Stimulated activated CD4-positive, alpha-beta T cell treated with anti-CD3 and anti-CD28 coated beads, Interleukin-15, amount 100 ng/mL, for 48 hours (primary cell): ENCODE data around the gene SH3RF3.

Experiments used
- DNase-seq, 2 donors: peaks; one replicate each; pipeline ENCODE4 v3.0.0-alpha.2; 2020; ENCODE audit warnings: low read depth in 2 of 2

SH3RF3 gene

GRCh38 chr2:109139002-109139401 is 10.0 kb downstream of the SH3RF3 start:
- no peak for DNase-seq

DNA sequence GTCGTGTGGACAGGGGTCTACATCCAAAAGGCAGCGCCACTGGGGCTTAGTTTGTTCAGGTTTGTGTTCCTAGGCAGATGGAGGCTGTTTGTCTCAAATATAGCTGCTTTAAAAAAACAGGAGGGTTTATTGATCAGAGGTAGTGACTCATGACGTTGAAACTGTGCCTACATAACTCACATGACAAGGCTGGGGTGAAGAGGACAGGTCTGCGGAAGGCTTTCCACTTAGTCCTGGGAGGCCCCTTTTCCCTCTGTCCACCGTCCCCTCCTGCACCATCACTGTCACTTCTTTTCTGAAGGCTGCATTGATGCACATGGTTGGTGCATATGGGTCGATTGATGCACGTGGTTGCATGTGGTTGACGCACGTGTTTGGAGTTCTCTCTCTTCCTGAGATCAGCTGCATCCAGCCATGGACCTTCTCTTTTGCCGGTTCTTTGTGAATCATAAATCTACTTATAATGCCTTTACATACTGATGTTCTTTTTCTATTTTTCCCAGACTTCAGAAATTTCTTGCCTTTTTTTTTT is 10.9 kb downstream of the SH3RF3 start:
- no peak for DNase-seq

- DNase-seq: no peak
Measured at GRCh38 chr2:109141006-109141600, 12.1 kb downstream of the SH3RF3 start.

DNA sequence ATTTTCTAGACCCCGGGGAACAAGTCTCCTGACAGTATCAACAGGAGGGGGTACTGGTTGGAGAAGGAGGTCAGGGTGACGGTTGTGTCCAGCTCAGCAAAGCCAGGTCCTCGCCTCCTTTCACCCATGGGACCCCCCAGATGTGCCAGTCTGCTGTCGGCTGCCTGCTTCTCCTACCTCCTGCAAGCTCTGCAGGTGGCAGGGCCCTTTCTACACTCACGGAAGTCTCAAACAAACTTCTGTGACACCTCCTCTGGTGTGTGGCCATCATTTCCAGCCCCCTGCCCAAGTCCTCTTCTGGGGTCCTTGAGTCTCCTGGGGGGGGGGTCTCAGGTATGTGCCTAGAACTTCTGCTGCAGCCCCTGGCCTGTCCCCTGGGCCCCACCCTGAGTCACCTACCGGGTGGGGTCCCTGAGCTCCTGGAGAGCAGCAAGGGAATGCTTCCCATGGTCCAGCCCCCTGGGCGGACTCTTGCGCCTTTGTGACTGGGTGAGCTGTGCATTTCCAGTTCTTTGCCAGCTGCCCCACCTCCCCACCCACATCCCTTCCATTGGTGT is 12.8 kb downstream of the SH3RF3 start:
- no peak for DNase-seq

GRCh38 chr2:109142416-109143210 is 13.6 kb downstream of the SH3RF3 start:
- no peak for DNase-seq

DNA sequence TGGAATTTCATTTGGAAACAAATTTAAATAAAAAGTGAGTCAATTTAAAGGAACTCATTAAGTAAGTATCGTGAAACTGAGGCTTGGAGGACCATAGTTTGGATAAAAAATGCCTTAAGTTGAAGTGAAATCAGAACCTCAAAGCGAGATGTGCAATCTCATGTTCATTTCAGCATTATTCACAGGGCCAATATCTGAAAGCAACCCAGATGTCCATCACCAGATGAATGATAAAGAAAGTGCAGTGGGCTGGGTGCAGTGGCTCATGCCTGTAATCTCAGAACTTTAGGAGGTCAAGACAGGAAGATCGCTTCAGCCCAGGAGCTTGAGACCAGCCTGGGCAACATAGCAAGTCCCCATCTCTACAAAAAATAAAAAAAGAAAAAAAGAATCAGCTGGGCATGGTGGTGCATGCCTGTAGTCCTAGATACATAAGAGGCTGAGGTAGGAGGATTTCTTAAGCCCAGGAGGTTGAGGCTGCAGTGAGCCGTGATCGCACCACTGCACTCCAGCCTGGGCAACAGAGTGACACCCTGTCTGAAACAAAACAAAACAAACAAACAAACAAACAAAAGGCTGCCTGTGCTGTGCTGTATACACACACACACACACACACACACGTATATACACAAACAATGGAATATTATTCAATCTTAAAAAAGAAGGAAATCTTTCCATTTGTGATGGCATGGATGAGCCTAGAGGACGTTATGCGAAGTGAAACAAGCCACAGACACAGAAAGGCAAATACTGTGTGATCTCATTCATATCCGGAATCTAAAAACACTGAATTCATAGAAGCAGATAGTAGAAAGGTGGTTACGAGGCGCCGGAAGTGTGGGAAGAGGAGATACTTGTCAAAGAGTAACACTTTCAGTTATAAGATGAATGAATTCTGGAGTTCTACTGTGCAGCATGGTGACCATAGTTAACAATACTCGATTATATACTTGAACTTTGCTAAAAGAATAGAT is 14.5 kb downstream of the SH3RF3 start:
- DNase-seq: peak; percentile 56 to 70

DNA sequence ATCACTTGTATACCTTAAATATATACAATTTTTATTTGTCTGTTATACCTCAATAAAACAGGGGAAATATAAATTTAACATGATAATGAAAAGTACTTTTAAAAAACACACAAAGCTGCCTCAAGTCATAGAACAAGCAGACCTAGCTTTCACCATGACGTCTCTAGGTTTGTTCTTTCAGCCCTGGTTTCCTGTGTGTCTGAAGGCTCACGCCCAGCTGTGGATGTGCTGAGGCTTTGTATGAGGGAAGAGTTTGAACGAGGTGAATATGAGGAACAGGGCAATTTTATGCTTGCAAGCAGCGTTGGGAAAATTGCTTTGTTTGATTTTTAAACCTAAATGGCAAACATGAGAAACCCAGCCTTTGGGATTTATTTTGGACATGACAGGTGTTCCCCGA is 15.3 kb downstream of the SH3RF3 start:
- no peak for DNase-seq

DNA sequence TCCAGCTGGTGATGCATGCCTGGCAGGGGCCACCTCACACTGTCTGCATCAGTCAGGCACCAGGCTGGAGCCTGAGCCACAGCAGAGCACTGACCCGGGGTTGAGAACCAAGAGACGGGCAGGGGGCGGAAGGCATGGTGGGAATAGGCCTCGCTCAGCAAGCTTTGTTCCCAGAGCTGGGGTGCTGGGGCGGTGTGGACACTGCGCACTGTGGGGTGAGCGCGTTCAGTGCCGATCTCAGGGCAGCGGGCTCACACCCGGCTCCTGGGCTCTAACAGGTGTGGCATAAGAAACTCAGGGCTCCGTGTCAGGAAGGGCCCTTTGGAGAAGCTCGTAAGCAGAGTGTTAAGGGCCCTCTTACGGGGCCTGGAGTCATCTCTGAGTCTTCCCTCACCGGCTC is 15.7 kb downstream of the SH3RF3 start:
- DNase-seq: no peak

DNA sequence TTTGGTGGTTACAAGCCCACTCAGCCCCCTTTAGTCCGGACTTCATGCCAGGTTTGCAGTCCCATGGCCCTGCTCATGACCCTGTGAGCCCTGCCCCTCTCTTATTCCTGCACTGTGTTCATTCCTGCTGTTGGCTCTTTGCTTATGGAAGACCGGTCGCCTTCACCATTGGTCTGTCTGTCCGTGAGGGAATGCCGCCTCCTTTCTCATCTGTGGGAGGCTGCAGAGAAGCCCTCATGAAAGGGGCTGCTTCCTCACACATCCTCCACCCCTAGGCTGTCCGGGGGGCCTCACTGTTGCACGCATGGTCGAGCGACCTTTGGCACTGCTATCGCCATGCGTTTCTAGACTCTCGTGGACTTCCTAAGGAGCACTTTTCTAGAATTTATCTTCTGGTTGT is 16.3 kb downstream of the SH3RF3 start:
- DNase-seq: no peak

- no peak for DNase-seq
Measured at GRCh38 chr2:109147405-109147804, 18.4 kb downstream of the SH3RF3 start.

DNA sequence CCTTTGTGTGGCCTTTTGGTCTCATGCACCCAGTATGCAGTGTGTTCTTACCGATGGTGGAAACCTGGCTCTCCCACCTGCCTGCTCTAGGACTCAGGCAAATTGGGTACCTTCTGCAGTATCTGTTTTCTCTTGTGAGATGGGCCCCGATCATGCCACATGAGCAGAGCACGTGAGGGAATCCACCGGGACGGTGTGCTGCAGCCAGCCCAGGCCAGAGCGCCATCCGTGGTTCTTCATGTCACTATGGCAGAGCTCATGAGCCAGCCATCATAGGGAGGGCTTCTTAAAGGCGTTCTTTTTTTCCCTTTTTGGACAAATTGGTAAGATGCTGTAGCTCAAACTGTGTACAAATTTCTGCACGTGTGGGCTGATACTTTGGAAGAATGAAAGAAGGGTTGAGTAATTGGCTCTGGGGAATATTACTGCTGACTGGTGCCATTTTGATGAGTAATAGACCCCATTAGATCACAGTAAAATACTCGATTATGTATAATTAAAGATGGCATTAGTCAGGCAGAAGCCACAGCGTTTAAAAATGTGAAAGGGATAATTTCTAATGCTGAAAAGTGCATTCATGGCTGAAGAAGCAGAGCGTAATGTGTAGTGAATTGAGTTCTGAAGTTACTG is 19.2 kb downstream of the SH3RF3 start:
- no peak for DNase-seq

- DNase-seq: no peak
Measured at GRCh38 chr2:109148991-109149645, 20.1 kb downstream of the SH3RF3 start.

GRCh38 chr2:109150559-109150958 is 21.6 kb downstream of the SH3RF3 start:
- DNase-seq: no peak

- no peak for DNase-seq
Measured at GRCh38 chr2:109151519-109151918, 22.5 kb downstream of the SH3RF3 start.

DNA sequence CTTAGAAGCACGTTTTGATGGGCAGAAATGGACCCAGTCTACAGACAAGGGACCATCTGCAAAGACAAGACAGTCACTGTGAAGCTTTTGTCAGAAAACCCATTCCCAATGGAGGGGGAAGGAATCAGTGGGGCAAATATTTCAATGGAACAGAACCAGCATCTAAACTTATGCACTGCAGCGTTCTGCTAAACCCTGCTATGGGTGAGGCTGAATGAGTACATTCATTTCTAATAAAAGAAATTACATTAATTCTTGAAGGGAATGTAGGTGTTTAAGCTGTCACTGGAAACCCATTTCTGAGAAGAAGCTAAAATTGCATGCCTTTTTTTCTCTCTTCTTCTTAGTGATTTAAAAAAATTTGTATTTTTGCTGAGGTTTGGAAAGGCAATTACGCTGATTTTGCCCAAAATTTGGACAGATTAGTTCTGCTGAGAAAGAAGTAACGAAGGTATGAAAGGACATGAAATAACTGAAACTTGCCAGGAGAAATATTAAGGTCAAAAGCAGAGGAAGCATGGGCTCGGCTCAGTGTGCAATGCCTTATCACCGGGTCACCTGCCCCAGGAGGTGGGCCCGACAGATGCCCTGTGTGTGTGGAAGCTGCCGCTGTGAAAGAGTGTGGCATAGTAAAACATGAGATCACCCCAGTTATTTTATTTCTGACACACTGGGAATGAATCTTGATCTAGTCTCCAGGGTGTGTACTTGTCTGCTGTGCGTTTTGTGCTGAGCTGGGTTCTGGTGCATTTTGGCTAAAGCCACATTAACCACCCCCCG is 24.2 kb downstream of the SH3RF3 start:
- no peak for DNase-seq

DNA sequence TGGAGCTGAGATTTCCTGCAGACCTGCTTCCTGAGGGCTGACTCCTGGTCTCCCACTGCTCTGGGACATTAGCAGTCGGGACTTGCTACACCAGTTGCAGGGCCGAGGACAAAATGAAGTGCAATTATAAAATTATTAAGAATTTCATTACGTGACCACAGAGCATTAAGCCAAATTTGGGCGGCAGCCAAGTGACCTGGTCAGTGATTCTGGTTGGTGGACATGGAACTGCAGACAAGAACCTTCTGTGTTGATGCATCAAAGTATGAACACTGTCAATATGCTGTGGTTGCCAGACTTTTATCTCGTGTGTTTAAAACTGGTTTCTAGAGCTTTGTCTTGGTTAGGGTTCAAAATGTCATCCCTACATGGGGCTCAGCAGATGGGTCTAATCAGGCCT is 24.8 kb downstream of the SH3RF3 start:
- no peak for DNase-seq

- no peak for DNase-seq
Measured at GRCh38 chr2:109154226-109154625, 25.2 kb downstream of the SH3RF3 start.

DNA sequence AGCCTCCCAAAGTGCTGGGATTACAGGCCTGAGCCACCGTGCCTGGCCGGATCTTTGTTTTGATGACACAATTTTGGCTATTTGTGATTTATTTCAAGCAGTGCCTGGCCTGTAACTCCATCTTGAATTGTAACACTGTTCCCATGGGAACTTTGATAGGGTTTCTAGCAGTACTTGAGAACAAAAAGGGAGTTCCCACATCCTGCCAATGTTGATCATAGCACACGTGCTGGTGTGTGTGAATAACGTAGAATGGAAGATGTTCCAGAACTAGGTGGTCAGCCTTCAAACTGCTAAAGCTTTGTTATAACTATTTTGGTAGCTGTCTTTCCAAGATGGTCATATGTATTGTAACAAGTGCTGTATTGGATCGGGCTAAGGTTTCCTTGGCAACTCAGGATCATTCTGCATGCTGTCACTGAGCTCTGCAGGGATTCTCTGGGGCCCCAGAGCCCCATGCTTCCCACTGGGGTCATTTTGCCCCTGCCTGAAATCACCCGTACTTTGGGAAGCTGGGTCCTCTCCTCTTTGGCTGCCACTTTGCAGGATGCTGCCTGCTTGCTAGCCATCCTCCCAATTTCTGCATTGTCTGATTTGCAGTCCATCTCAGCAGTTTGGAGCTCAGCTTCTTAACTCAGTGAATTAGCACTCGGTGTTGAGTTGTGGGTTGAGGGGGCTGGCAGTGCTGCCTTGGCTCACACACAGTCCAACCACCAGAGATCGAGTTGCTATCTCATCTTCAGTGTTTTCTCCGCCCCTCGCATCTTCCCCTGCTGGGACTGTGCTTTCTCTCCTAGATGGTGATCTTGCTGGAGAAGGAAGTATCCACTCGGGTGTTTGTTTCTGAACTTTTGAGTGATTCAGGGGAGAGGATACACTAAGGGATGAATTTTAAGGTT is 26.8 kb downstream of the SH3RF3 start:
- no peak for DNase-seq

DNA sequence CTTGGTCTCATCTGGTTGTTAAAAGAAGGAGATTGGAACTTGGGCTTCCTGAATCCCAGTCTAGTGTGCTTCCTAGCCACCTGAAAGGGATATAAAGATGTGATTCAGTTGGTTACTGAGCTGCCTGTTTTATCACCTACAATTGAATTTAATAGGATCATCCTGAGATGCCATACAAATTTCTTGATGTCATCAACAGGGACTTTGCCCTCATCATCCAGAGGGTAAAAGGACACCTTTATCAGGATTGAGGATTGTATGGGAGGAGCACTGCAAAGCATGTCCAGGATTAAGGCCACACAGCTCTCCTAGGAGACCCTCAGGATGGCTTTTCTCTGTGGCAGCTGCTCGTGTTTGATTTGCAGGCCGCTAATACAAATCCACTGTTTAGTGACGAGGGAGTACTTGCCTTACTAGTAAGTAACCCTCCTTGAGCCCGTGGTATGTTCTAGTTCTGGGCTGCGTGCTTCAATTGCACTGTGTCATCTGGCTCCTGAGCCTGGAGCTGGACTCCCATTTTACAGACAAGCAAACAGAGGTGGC is 28.6 kb downstream of the SH3RF3 start:
- DNase-seq: no peak
